Measurements from ENCODE around the gene BRIP1. TPM values are rescaled to one million over a fixed set of nuclear protein-coding genes. Genes with fewer than 3 reads are reported as not detected.

Gene BRIP1
- total and polyA plus RNA-seq, 8 donors, result 3.4 to 18.1 (median 12.1) TPM

GRCh38 chr17:61634011-61634539 is 229.3 kb downstream of the BRIP1 start:
- H3K9me3 ChIP-seq, result no peaks in the 10 kb centered on the region
- no peak overlapping the region for H3K27ac ChIP-seq
- DNase-seq, result no peak
- ATAC-seq, result no peak
- H3K4me1 ChIP-seq, result no peaks in the 10 kb centered on the region
- H3K27me3 ChIP-seq, result no peaks in the 10 kb centered on the region
- no peaks in the 10 kb centered on the region for H3K36me3 ChIP-seq
- H3K4me3 ChIP-seq, result no peak overlapping the region
- intact Hi-C loops (cut with DNase I), result loop anchor here in 1 of 2 donors (5.0 kb wide), 1 partner anchor 203 kb away; no protein-coding TSS in a partner anchor
- TF ChIP-seq CTCF (IDR thresholded peaks at IDR 0.05), result no peak

DNA sequence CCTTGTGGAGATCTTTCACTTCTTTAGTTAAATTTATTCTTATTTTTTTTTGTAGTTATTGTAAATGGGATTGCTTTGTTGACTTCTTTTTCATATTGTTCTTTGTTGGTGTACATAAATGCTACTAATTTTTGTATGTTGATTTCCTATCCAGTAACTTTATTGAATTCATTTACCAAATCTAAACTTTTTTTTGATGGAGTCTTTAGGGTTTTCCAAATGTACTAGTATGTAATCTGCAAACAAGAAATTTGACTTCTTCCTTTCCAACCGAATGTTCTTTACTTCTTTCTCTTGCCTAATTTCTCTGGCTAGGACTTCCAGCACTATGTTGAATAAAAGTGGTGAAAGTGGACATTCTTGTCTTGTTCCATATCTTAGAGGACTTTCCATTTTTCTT is 230.5 kb downstream of the BRIP1 start:
- intact Hi-C loops (cut with DNase I), result loop anchor here in 1 of 2 donors (5.0 kb wide), 1 partner anchor 204 kb away; no protein-coding TSS in a partner anchor
- ATAC-seq (no peak), DNase-seq (no peak)
- Histone ChIP-seq H3K27me3 (no peaks in the 10 kb centered on the region), H3K4me1 (no peaks in the 10 kb centered on the region), H3K36me3 (no peaks in the 10 kb centered on the region), H3K4me3 (no peak overlapping the region), H3K27ac (no peak overlapping the region), H3K9me3 (no peaks in the 10 kb centered on the region)
- TF ChIP-seq CTCF (IDR thresholded peaks at IDR 0.05), result no peak

- intact Hi-C loops (cut with DNase I), result loop anchor here in 1 of 2 donors (5.0 kb wide), 1 partner anchor 206 kb away; no protein-coding TSS in a partner anchor
- ATAC-seq, result no peak
These were observed 231.5 kb downstream of the BRIP1 start for GRCh38 chr17:61631800-61632199.

More at GRCh38 chr17:61631800-61632199, 231.5 kb downstream of the BRIP1 start:
- no peak overlapping the region for H3K4me3 ChIP-seq
- no peak overlapping the region for H3K27ac ChIP-seq
- no peaks in the 10 kb centered on the region for H3K4me1 ChIP-seq
- H3K36me3 ChIP-seq, result no peaks in the 10 kb centered on the region
- no peaks in the 10 kb centered on the region for H3K9me3 ChIP-seq
- H3K27me3 ChIP-seq, result no peaks in the 10 kb centered on the region
- DNase-seq, result no peak
- no peak for TF ChIP-seq CTCF (IDR thresholded peaks at IDR 0.05)

Other genes with a start within 250 kb of the BRIP1 start
- 10 to 100 TPM; 11.3 to 12.5 TPM for gene INTS2, start 64.5 kb upstream of the BRIP1 start, total RNA-seq
- gene INTS2, start 64.5 kb upstream of the BRIP1 start, polyA plus RNA-seq (ENCODE audit: insufficient read length in 6 of 6), result 10 to 100 TPM; 11.9 to 14.8 (median 12.6) TPM
- gene MED13, start 201.8 kb upstream of the BRIP1 start, total RNA-seq, result 10 to 100 TPM; 63.1 to 65.1 TPM
- 10 to 100 TPM; 51.1 to 59.1 (median 52.4) TPM for gene MED13, start 201.8 kb upstream of the BRIP1 start, polyA plus RNA-seq (ENCODE audit: insufficient read length in 6 of 6)

Measured in left lung (tissue), 10 donors.